ENCODE results near the gene ABAT. TPM values are rescaled to one million over a fixed set of nuclear protein-coding genes. Genes with fewer than 3 reads are reported as not detected.

The ABAT gene
- total and polyA plus RNA-seq, 2 of the 8 experiments (the other 6 are each of a cell fraction or from before 2014, with no cell fraction given), result 6.4 to 8.4 TPM

DNA sequence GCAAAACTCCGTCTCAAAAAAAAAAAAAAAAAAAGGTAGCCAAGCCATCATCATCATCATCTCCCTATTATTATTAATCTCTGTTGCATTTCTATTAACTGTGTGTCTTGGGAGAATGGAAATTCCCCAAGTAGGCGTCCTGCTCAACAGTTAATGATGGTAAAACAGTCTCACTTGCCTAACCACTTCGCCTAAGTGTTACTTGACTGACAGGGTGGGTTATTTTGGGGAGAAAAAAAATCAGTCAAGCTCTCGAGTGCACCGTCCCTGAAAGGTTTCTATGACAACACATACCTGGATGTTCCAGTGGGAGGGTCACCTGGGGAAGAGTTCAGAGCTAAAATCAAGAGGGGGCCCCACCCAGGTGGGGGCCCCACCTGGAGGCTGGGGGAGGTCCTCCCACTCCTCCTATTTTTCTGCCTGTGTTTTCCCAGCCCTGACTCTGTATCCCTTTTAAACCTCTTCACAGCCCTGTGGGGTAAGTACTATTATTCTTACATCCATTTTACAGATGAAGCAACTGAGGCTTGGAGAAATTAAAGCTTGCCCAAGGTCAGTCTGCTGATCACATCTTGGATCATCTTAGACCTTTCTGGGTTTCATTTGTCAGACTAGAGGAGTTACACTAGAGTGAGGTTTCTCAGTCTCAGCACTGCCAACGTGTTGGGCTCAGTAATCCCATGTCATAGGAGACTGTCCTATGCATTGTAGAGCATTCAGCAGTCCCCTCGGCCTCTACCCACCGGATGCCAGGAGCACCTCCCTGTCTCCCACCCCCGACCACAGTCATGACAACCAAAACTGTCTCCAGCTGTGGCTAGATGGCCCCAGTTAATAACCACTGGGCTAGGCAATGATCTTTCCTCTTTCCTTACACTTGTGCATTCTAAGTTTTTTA lies 11.0 kb upstream of the ABAT start:
- H3K27ac ChIP-seq (ENCODE audit: low read depth, low read length), result no peak overlapping the region
- H3K23me2 ChIP-seq (ENCODE audit: low read depth, low read length), result no peaks in the 10 kb centered on the region
- no peak overlapping the region for H4K5ac ChIP-seq (ENCODE audit: insufficient read length, low read depth, low read length)
- no peaks in the 10 kb centered on the region for H4K20me1 ChIP-seq (replicated peaks in 1 of 2; ENCODE audit: control insufficient read depth in 1 of 2, insufficient read depth in 2 of 2, low read length in 2 of 2)
- FAIRE-seq (no peak), DNase-seq (ENCODE audit: low read depth in 1 of 2, low spot score in 2 of 2) (no peak)
- no peak overlapping the region for H3K4ac ChIP-seq (replicated peaks; ENCODE audit: insufficient read length, low read depth, low read length)
- no peak overlapping the region for H4K8ac ChIP-seq (ENCODE audit: extremely low read depth, insufficient read depth, low read length)
- no peak overlapping the region for H2AK5ac ChIP-seq (ENCODE audit: low read depth, low read length)
- no peak overlapping the region for H2BK12ac ChIP-seq (ENCODE audit: low read depth, low read length)
- peaks cover 0 to 3% (median 0%) of the 10 kb centered on the region in 4 experiments; a peak in 2 of 7 replicates for H3K4me1 ChIP-seq (replicated peaks in 1 of 4; ENCODE audit: control insufficient read depth in 3 of 4, insufficient read depth in 4 of 4, low read length in 3 of 4)
- no peak overlapping the region for H2AFZ ChIP-seq (ENCODE audit: low read length)
- 85% methylated on average over 8 of the region's 9 CpGs; no CpG with 5 or more reads in 1 of the 2 experiments for whole genome bisulfite sequencing, 2 experiments (ENCODE audit: extremely low coverage in 1 of 2, insufficient coverage in 1 of 2, insufficient read length in 1 of 2, insufficient replicate concordance in 2 of 2, low coverage in 1 of 2, low lambda C conversion rate in 2 of 2, missing lambda C conversion rate in 1 of 2)
- H3K36me3 ChIP-seq (ENCODE audit: control insufficient read depth in 2 of 4, insufficient read depth in 4 of 4, low read length in 3 of 4), result no peaks in the 10 kb centered on the region
- no peak overlapping the region for H3K14ac ChIP-seq (ENCODE audit: insufficient read length)
- POLR2A ChIA-PET (ENCODE audit: partially characterized antibody), result interaction anchor here (1.2 kb wide), 1 partner anchor 173 kb away, joined by 3 read pairs; no protein-coding TSS in a partner anchor
- no peak overlapping the region for H2BK5ac ChIP-seq (ENCODE audit: low read depth, low read length)
- H2BK15ac ChIP-seq (ENCODE audit: low read length), result no peak overlapping the region
- H3K27me3 ChIP-seq (replicated peaks in 1 of 4; ENCODE audit: control insufficient read depth in 3 of 4, extremely low read depth in 1 of 4, insufficient read depth in 3 of 4, low read length in 3 of 4), result no peaks in the 10 kb centered on the region
- H3K4me2 ChIP-seq (ENCODE audit: insufficient read depth in 1 of 2, low read depth in 2 of 2, low read length in 2 of 2), result no peak overlapping the region
- H3K9me3 ChIP-seq (ENCODE audit: insufficient read depth in 2 of 2, low read depth in 1 of 2, low read length in 1 of 2), result no peaks in the 10 kb centered on the region
- no peak overlapping the region for H2BK120ac ChIP-seq (replicated peaks; ENCODE audit: low read depth, low read length)
- no peak overlapping the region for H3K18ac ChIP-seq (ENCODE audit: extremely low read depth, low read length)
- H3K9ac ChIP-seq (replicated peaks in 1 of 4; ENCODE audit: extremely low read depth in 1 of 4, low read depth in 3 of 4, low read length in 3 of 4), result no peak overlapping the region
- H3K79me2 ChIP-seq (ENCODE audit: control insufficient read depth in 1 of 2, insufficient read depth in 2 of 2, low read length in 2 of 2), result no peaks in the 10 kb centered on the region
- no peak overlapping the region for H2BK20ac ChIP-seq (ENCODE audit: low read length)
- peak overlapping the region; percentile 60 for H4K91ac ChIP-seq (replicated peaks; ENCODE audit: insufficient read length, low read length)
- CTCF ChIA-PET (ENCODE audit: partially characterized antibody), result interaction anchor here (0.7 to 27.6 kb wide), 12 partner anchors 10 to 334 kb away, joined by 3 to 404 read pairs (median 4); partner anchors contain the start of genes PMM2 and TMEM186
- no peak overlapping the region for H3K23ac ChIP-seq (ENCODE audit: insufficient read length)
- H3K4me3 ChIP-seq (ENCODE audit: extremely low read depth in 1 of 4, insufficient read depth in 2 of 4, low read depth in 3 of 4, low read length in 4 of 4), result no peak overlapping the region
- H3K56ac ChIP-seq (replicated peaks; ENCODE audit: insufficient read length, low read depth, low read length), result no peak overlapping the region
- no peaks in the 10 kb centered on the region for H3K79me1 ChIP-seq (ENCODE audit: low read depth, low read length)
- no peak for TF ChIP-seq KDM5A (IDR thresholded peaks at IDR 0.05; ENCODE audit: low read length)
- TF ChIP-seq SP4 (IDR thresholded peaks at IDR 0.05; ENCODE audit: low read length), result no peak
- TF ChIP-seq CEBPB (IDR thresholded peaks at IDR 0.05; ENCODE audit: low read depth, low read length), result no peak
- TF ChIP-seq SIRT6 (IDR thresholded peaks at IDR 0.05; ENCODE audit: low read length), result no peak
- TF ChIP-seq POLR2A (IDR thresholded peaks at IDR 0.05; ENCODE audit: control extremely low read depth in 1 of 2, low read depth in 2 of 2, low read length in 2 of 2), result no peak
- TF ChIP-seq RBBP5 (IDR thresholded peaks at IDR 0.05; ENCODE audit: borderline replicate concordance, low read depth, low read length), result no peak
- no peak for TF ChIP-seq GABPA (IDR thresholded peaks at IDR 0.05; ENCODE audit: borderline replicate concordance, insufficient read depth, low read length)
- TF ChIP-seq, protein P1, sequence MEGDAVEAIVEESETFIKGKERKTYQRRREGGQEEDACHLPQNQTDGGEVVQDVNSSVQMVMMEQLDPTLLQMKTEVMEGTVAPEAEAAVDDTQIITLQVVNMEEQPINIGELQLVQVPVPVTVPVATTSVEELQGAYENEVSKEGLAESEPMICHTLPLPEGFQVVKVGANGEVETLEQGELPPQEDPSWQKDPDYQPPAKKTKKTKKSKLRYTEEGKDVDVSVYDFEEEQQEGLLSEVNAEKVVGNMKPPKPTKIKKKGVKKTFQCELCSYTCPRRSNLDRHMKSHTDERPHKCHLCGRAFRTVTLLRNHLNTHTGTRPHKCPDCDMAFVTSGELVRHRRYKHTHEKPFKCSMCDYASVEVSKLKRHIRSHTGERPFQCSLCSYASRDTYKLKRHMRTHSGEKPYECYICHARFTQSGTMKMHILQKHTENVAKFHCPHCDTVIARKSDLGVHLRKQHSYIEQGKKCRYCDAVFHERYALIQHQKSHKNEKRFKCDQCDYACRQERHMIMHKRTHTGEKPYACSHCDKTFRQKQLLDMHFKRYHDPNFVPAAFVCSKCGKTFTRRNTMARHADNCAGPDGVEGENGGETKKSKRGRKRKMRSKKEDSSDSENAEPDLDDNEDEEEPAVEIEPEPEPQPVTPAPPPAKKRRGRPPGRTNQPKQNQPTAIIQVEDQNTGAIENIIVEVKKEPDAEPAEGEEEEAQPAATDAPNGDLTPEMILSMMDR (IDR thresholded peaks at IDR 0.05; ENCODE audit: control extremely low read depth in 1 of 3, insufficient read depth in 1 of 3, low read depth in 1 of 3, low read length in 3 of 3), result no peak
- no peak for TF ChIP-seq TCF12 (IDR thresholded peaks at IDR 0.05; ENCODE audit: low read depth, low read length)
- no peak for TF ChIP-seq TEAD4 (IDR thresholded peaks at IDR 0.05; ENCODE audit: low read depth, low read length)
- TF ChIP-seq SP1 (IDR thresholded peaks at IDR 0.05; ENCODE audit: low read depth, low read length), result no peak
